ENCODE data around the gene AVPR1A.

AVPR1A gene

DNA sequence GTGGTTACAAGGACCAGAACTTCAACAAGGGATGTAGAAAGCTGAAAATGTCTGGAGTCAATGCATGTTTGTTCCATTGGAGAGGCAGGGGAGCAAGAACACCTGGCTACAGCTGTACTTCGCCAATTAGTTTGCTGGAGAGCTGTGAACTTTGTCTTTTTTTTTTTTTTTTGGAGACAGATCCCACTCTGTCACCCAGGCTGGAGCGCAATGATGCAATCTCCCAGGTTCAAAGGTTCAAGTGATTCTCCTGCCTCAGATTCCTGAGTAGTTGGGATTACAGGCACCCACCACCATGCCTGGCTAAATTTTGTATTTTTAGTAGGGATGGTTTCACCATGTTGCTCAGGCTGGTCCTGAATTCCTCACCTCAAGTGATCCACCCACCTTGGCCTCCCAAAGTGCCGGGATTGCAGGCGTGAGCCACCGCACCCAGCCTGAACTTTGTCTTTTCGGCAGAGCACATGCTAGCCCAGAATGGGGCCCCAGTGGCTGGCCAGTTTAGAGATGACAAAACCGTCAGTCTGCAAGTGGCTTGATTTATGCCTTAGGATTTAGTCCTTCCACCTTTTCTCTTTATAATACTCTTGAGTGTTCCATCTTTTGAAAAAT is 55.5 kb downstream of the AVPR1A start:
- no peak for DNase-seq (ENCODE audit: low read depth, low spot score)

- DNase-seq (ENCODE audit: low read depth, low spot score) = no peak
Measured at GRCh38 chr12:63093711-63094110, 57.3 kb downstream of the AVPR1A start.

GRCh38 chr12:63093084-63093483 is 57.9 kb downstream of the AVPR1A start:
- no peak for DNase-seq (ENCODE audit: low read depth, low spot score)
